ENCODE measurements around the gene MS4A6A.
"Not testable (repeated sequence)": the region's sequence is repeated elsewhere in the genome, so short reads cannot be mapped to it uniquely, and the experiment has no call there.

The MS4A6A gene

DNA sequence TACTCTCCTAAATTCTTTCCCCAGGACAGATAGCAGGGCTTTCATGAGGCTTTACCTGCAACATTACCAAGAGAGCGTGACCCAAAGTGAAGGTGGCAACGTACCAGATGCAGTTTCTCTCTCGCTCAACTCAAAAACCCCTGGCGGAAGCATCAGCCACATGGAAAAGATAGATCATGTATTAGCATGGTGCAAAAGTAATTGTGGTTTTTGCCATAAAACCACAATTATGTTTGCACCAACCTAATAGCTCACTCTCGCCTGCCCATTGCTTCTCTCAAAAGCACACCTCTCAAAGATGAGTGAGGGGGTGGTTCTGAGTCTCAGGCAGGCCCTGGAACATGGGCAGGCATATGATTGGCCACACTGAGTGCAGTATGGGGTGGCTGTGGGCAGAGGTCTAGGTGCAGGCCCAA lies 7.0 kb downstream of the MS4A6A start:
- DNase-seq = no peak

DNA sequence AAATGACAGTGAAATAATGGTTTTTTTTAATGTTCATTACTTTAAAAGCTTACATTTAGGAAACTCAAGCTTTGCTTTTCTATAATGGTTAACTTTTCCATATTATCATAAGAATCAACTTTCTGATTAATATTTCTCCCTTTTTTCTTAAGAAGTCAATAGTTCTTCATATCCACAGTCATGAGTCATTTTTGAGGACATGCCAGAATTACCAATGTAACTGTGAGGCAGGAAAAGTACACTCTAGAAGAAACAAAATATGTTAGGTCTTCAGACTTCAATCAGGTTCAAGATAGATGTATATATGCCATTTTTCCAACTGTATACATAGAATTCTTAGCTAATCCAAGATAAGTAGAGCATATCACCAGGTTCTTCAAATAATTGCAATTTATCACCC lies 10.9 kb downstream of the MS4A6A start:
- no peak for DNase-seq

DNA sequence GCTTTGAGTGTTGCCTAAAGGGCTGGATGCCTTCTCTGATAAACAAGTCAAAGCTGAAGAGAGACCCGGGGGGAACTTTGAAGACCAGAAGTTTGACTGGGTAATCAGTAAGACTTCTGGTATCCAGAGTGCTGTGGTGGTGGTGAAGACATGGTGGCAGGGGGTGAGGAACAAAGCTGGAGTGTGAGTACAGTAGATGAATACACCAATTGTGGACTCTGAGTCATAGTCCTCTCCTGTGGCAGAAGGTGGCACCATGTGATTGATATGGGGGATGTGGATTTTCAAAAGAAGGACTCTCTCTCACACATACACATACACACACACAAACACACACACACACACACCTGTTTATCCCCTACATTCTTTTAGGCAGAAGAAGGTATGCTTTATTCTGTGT lies 12.3 kb downstream of the MS4A6A start:
- no peak for DNase-seq

DNA sequence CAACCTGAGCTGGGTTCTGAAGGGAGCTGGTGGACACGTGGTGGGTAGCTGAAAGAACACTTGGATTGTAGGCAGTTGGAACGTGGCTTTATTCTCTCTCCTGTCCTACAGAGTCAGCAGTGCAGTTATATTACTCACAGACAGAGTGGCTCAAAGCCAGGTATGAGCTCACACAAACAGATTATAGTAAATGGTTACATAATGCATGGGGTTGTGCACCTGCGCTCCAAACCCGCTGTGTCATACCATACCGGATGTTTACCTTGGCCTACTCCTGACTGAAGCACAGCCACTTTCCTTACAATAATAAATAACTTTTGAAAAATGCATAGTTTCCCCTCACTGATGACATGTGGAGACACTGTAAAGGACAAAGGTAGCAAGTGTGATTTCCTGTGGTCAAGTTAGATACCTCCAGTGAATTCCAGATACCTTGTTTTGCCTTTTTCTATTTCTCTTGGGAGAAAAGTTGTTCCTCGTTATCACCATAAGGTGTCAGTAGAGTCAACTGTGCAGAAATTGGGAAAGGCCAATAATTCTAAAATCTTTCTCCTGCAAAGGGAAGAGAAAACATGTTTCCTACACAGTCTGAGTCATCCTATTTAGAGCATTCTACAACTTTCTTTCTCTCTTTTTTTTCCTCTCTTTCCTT lies 13.5 kb downstream of the MS4A6A start:
- DNase-seq = no peak

DNA sequence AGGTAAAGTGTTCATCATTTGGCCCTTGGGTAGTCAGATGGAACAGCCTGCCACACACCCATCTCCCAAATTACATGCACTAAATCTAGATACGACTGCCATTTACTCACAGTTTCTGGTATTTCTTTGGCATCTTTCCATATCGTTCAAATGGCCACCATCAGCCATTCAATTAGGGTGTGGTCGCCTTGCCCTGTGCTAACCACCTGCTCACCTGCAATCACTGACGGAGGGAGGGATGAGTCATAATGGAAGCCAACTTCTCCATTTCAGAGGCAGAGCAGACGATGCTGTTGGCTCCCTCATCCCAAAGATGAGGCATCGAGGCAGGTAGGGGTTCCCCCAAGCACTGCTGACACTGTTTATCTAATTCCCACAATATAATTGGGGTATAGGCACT lies 14.6 kb downstream of the MS4A6A start:
- no peak for DNase-seq

DNA sequence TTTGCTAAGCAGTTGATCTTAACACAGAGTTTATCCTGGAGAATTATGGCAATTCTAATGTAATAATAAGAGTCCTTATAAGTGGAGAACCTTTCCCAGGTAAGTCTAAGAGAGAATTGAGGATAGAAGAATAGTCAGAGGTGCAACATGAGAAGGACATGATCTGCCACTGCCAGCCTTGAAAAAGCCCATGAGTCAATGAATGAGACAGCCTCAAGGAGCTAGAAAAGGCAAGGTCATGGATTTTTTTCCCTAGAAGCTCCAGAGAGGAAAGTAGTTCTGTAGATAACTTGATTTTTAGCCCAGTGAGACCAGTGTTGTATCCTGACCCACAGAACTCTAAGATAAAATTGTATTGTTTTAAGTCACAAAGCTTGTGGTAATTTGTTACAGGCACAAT lies 16.9 kb downstream of the MS4A6A start:
- DNase-seq = no peak

DNA sequence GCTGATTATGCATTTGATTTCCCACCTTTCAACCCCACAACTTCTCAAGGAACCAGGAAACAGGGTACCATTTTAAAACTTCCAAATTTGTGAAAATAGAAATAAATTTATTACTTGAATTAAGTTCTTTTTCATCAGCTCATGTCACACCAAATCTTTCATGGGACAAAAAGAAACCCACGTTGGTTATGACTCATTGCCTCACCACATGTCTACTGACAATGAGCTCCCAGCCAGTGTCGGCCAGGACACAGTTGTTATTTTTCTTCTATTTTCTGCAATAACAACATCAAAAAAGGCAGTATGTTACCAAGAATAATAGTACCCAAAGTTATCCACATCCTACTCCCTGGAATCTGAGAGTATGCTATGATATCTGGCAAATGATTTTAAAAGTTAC lies 17.3 kb downstream of the MS4A6A start:
- no peak for DNase-seq

DNA sequence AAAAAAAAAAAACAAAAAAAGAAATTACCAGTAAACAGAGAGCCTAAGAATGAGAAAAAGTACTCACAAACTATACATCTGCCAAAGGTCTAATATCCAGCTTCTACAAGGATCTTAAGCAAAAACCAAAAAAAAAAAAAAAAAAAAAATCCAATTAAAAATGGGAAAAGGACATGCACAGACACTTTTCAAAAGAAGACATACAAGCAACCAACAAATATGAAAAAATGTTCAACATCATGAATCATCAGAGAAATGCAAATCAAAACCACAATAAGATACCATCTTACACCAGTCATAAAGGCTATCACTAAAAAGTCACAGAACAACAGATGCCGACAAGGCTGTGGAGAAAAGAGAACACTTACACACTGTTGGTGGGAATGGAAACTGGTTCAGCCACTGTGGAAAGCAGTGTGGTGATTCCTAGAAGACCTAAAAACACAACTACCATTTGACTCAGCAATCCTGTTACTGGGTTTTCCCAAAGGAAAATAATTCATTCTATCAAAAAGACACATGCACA lies 18.3 kb downstream of the MS4A6A start:
- no peak for DNase-seq

DNA sequence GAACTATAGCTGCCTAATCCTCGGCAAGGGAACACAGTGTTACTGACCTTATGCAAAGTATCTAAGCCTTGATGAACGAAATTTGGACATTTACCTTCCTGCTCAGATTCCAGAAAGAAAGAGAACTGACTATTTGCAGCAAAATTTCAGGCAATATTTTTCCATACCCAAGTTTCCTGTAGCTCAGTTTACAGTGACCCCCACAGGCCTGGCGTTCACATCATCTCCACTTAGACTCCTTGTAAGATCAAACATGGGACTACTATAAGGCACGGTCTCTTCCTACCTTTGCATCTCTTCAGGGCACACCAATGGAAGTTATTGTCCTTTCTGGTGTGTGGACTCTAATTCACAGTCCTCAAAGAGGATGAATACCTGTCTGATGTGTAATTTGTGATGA lies 21.1 kb downstream of the MS4A6A start:
- DNase-seq = no peak

DNA sequence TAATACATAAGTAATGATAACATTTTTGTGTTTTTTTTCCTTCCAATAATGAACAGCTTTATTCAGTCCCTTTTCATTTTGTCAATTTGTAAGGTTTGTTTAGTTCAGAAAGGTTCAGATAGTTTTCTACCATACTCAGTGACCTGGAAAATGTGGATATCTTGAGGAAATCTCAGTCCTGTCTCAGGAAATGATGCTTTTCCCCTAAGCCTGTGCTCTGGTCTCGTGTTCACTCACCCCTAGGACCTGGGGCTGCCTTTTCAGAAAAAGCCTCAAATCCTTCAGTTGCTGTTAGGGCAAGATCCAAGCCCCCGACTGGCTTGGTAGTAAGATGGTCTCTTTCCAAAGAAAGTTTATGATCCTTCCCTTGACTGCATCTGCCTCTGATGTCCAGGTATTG lies 21.8 kb downstream of the MS4A6A start:
- no peak for DNase-seq

DNA sequence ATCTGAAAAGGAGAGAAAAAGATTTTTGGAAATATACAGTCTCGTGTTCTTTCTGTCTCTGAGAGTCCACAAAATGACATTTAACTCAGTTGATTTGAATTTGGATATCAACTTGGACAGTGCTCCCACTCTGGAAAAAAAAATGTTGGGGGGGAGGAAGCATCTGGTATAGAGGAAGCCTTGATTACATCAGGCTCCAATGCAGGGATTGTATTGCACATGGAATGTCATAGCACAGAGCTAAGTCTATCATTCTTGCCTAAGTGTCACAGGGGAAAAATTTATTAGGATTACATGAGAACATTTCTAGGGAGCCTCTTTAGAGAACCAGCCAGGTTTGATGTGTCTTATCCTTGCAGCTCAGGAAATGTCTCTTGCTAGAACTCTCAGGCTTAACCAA lies 23.0 kb downstream of the MS4A6A start:
- no peak for DNase-seq

DNA sequence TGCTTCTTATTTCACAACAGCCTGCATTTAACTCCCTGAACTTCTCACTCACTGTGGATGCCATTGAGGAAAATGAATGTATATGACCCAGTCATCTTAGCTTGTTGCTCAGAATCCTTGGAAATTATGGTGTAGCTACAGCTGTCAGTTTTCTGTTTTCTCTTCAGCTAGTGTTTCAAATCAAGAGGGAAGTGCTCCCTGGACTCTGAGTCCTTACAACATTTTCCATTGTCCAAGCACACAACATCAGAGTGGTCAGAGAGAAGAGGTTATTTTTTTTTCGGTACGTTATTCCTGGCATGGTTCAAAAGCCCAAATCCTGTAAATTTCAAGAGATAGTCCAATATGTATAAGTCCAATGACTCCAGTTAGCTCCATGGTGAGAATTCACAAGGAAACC lies 23.6 kb downstream of the MS4A6A start:
- DNase-seq = no peak

DNA sequence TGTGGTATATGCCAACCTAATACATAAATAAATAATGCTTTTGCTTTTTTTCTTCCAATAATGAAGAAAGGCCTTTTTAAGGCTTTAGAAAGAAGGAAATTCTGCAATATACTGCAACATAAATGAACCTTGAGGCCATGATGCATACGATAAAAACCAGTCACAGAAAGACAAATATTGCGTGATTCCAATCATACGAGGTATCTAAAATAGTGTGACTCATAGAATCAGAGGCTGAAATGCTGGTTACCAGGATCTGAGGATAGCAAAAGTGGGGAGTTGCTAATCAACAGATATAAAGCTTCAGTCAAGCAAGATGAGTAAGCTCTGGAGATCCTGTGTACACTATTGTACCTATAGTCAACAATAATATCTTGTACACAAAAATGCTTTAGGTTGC lies 24.2 kb downstream of the MS4A6A start:
- no peak for DNase-seq

DNA sequence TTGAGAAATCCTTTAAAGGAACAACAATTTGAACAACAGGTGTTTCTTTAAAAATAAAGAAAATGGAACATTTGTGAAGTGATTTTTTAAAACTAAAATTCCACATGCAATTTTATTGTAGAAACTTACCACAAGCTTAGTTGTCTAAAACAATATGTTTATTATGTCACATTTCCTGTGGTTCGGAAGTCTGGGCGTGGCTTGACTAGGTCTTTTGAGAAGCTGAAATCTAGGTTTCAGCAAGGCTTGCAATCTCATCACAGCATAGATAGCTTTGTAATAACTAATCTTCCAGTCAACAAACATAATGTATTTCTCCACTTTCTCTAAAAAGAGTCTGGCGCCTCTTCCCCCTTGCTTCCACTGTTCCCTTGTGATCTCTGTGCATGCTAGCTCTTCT lies 27.0 kb downstream of the MS4A6A start:
- no peak for DNase-seq

DNA sequence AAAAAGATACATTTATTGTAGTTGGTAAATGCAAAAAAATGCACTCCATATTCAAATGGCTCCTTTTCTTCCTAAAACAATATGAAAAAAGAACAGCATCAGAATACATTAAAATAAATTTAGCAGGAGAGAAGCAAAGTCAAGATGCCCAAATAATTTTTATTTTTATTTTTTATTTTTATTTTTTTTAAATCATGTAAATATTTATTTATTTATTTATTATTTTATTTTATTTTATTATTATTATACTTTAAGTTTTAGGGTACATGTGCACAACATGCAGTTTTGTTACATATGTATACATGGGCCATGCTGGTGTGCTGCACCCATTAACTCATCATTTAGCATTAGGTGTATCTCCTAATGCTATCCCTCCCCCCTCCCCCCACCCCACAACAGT lies 30.2 kb downstream of the MS4A6A start:
- not testable (repeated sequence) for DNase-seq

DNA sequence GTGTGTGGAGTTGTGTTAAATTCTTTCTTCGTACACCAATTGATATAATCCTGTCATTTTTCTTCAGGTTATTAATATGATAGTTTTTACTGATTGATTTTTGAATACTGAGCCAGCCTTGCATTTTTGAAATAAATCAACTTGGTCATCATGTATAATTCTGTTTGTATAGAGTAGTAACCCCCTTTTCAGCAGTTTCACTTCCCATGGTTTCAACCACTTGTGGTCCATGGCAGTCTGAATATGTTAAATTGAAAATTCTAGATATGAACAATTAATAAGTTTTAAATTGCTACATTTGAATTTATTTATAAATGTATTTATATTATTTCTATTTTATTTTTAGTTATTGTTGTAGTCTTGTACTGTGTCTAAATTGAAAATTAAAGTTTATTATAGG lies 32.6 kb downstream of the MS4A6A start:
- DNase-seq = no peak

DNA sequence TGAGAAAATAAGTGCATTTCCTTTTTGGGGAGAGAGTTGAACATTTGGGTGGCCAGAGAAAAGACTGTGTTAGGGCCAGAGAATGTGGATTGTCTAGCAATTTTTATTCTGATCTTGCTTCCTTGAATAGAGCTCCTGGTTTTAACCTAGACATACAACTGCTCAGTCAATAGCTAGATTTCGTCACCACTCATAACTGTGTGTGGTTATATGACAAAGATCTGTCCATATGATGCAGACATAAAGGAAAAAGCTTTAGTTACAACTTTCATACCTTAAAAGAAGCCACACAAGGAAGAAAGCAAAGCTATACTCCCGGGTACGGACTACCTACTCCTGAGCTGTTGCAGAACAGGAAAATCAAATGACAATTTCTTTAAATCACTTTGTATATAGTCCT lies 37.2 kb downstream of the MS4A6A start:
- DNase-seq = no peak

DNA sequence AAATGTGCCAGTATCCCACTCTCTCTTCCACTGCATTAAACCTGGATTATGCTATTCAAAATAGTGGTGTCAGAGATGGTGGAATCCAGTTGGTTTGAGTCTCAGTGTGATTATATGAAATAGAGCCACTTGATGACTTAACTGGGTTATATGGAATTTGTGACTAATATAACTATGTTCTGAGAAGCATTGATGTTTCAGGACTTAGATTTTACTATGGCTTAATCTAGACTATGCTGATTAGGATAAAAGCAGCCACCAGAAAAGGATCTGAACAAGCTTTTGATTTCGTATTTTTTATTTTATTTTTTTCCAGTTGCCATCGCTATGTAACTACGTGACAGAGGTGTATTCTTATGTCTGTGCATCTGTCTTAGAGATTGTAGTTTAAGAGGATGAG lies 39.1 kb downstream of the MS4A6A start:
- DNase-seq = no peak

DNA sequence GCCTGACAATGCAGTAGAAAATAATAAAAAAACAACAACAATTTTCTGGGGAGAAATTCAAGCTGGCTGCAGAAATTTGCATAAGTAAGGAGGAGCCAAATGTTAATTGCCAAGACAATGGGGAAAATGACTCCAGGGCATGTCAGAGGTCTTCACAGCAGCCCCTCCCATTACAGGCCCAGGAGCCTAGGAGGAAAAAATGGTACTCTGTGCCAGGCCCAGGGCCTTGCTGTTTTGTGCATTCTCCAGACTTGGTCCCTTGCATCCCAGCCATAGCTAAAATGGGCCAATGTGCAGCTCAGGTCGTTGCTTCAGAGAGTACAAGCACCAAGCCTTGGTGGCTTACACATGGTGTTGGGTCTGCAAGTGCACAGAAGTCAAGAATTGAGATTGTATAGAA lies 49.0 kb downstream of the MS4A6A start:
- no peak for DNase-seq

DNA sequence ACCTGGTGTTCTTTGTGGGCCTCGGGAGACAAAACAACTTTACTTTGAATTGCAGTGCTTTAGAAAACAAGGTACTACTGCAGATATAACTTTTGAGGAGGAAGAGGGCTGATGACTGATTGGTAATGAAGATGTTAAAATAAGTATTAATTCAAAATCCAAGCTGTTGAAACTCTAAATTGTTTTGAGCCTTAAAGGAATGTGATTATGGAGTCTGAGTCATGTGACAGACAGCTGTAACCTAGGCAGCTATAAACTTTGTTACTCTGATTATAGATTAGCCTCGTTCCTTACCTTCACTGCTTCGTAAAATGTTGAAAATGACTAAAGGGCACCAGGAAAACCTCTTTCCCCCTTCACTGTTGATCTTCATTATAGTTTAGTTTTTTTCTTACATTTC lies 51.0 kb downstream of the MS4A6A start:
- no peak for DNase-seq

DNA sequence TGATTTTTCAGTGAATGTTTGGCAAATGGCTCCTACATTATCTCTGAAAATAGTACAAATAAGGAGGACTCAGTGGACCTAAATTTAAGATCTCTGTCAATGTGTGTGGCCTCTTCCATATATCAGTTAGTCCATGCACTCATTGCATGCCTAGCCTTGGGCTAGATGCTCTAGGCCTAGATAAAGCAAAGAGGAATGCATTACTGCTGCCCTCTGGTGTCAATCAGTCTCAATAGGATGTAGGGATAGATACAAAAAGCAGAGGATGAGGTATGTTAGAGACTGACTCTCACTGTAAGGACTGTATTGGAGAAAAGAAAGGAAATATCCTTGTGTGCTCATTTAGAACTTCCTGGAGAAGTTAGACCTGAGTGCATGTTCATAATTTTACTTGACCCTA lies 52.4 kb downstream of the MS4A6A start:
- DNase-seq = no peak

DNA sequence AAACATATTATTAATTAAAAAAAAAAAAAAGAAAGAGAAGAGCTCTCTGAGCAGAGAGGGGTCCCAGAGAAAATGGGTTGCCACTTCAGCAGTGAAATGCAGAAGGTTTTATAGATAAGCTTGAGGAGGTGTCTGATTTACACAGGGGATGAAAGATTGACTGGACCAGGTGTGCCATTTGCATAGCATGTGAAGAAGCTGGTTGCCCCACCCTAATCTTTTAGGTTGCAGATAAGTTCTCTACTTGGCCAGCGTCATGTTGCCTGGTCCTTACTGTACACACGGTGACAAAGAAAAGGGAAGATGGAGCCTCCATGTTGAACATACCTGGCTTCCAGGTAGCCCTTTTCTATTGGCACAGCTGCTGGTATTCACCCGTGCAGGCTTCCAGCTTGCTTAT lies 53.0 kb downstream of the MS4A6A start:
- no peak for DNase-seq

DNA sequence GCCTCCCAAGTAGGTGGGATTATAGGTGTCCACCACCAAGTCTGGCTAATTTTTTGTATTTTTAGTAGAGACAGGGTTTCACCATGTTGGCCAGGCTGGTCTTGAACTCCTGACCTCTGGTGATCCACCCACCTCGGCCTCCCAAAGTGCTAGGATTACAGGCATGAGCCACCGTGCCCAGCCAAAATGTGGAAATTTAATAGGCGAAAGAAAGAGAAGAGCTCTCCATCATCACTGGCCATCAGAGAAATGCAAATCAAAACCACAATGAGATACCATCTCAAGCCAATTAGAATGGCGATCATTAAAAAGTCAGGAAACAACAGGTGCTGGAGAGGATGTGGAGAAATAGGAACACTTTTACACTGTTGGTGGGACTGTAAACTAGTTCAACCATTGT lies 54.0 kb downstream of the MS4A6A start:
- DNase-seq = not testable (repeated sequence)

DNA sequence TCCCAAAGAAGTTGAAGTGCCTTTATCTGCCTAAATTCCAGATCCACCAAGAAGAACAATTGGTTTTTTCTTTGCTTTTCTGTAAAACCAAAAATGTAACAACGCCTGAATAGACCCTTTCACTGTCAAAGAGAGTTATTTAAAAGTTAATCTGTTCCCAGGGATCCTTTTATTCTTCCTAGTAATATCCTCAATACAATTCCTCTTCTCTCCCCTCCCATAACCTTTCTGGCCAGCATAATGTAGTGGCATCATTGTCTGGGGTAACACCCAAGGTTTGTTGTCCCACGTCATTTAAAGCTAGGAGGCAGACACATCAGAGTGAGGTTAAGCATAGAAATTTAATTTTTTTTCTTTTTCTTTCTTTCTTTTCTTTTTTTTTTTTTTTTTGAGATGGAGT lies 54.5 kb downstream of the MS4A6A start:
- DNase-seq = no peak

DNA sequence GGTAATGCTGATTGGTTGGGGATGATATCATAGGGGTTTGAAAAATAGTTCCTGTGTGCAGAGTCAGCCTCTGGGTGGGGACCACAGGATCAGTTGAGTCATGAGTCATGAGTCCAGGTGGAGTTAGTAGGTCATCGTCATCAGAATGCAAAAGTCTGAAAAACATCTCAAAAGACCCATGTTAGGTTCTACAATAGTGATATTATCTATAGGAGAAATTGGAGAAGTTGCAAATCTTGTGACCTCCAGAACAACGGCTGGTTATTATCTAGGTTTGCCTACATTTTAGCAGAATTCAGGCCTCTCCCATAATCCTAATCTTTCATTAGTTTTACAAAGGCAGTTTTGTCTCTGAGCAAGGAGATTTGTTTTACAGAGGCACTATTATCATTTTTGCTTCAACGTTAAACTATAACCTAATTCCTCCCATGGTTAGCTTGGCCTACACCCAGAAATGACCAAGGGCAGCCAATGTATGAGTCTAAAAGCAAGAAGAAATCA lies 55.5 kb downstream of the MS4A6A start:
- no peak for DNase-seq
